IMR-90 (cell line): ENCODE data around the gene KDM2A. TPM values are rescaled to one million over a fixed set of nuclear protein-coding genes. Genes with fewer than 3 reads are reported as not detected.

Experiments
- ATAC-seq: fragments of 200-7000 bp; cut with Tn5 transposase; 2 replicates; pipeline ENCODE4 v1.9.1; 2020; ENCODE audit warnings: low read depth, mild to moderate bottlenecking, moderate library complexity
- BruUV-seq: library from RNA; stranded (reverse); fragments of 400-500 nt; replicated peaks from 2 replicates; lab custom pipeline; 2021; lab: Mats Ljungman, UMichigan
- CTCF ChIA-PET: fragments of 300-600 bp; formaldehyde crosslinking; extraction: SDS; loops from one replicate; lab custom pipeline; 2021; ENCODE audit warnings: antibody characterized with exemption; lab: Yijun Ruan, JAX
- POLR2A ChIA-PET: fragments of 300-600 bp; sonication (Branson Sonifier 250); formaldehyde crosslinking; loops from one replicate; lab custom pipeline; 2022; ENCODE audit warnings: antibody characterized with exemption; ENCODE audit not compliant: unreplicated experiment; lab: Charles Lee
- DNase-seq: peaks from one replicate; pipeline ENCODE4 v3.0.0; 2013
- H2AFZ ChIP-seq: replicated peaks from 2 replicates; pipeline ENCODE3; 2013; ENCODE audit warnings: low read length, mild to moderate bottlenecking; ENCODE audit not compliant: poor library complexity
- H2AK5ac ChIP-seq: 2 replicates; pipeline ENCODE4 v1.6.1; 2013; ENCODE audit warnings: low read depth, low read length, inconsistent platforms
- H2AK9ac ChIP-seq: replicated peaks from 2 replicates; pipeline ENCODE3; 2013; ENCODE audit warnings: mild to moderate bottlenecking, low read depth, low read length, moderate library complexity; ENCODE audit not compliant: poor library complexity
- H2BK120ac ChIP-seq: 2 replicates; pipeline ENCODE4 v1.6.1; 2013; ENCODE audit warnings: low read depth, low read length, inconsistent platforms
- H2BK15ac ChIP-seq: 3 replicates; pipeline ENCODE4 v1.6.1; 2013; ENCODE audit warnings: low read depth, low read length, inconsistent platforms
- H2BK20ac ChIP-seq: 2 replicates; pipeline ENCODE4 v1.6.1; 2013; ENCODE audit warnings: low read depth, mild to moderate bottlenecking, inconsistent platforms, low read length, moderate library complexity
- H2BK5ac ChIP-seq: 2 replicates; pipeline ENCODE4 v1.6.1; 2013; ENCODE audit warnings: mild to moderate bottlenecking, low read depth, low read length, inconsistent platforms; ENCODE audit not compliant: poor library complexity, severe bottlenecking
- H3K14ac ChIP-seq: replicated peaks from 2 replicates; pipeline ENCODE4 v1.6.1; 2013; ENCODE audit warnings: low read depth, low read length, inconsistent platforms
- H3K18ac ChIP-seq: 2 replicates; pipeline ENCODE4 v1.6.1; 2013; ENCODE audit warnings: low read depth, low read length, control low read depth
- H3K23ac ChIP-seq: 2 replicates; pipeline ENCODE4 v1.6.1; 2013; ENCODE audit warnings: low read depth, low read length, inconsistent platforms
- H3K27ac ChIP-seq: 2 replicates; pipeline ENCODE4 v1.5.1; 2013; ENCODE audit warnings: mild to moderate bottlenecking, control low read depth, low read length; ENCODE audit not compliant: insufficient read depth
- H3K27me3 ChIP-seq: 2 replicates; pipeline ENCODE4 v1.6.1; 2013; ENCODE audit warnings: low read length; ENCODE audit not compliant: control insufficient read depth, insufficient read depth
- H3K36me3 ChIP-seq: 2 replicates; pipeline ENCODE4 v1.6.1; 2013; ENCODE audit warnings: low read length, mixed read lengths; ENCODE audit not compliant: control insufficient read depth, insufficient read depth
- H3K4ac ChIP-seq: 2 replicates; pipeline ENCODE4 v1.6.1; 2013; ENCODE audit warnings: low read depth, low read length, inconsistent platforms
- H3K4me1 ChIP-seq: 2 replicates; pipeline ENCODE4 v1.6.1; 2013; ENCODE audit warnings: low read length, mixed read lengths; ENCODE audit not compliant: control insufficient read depth, insufficient read depth
- H3K4me2 ChIP-seq: 2 replicates; pipeline ENCODE4 v1.6.1; 2013; ENCODE audit warnings: low read depth, mild to moderate bottlenecking, control low read depth, low read length, moderate library complexity
- H3K4me3 ChIP-seq: 2 replicates; pipeline ENCODE4 v1.5.1; 2013; ENCODE audit warnings: low read depth, mild to moderate bottlenecking, control low read depth, low read length, moderate library complexity; ENCODE audit not compliant: insufficient read depth
- H3K56ac ChIP-seq: 2 replicates; pipeline ENCODE4 v1.6.1; 2013; ENCODE audit warnings: low read length, inconsistent platforms; ENCODE audit not compliant: insufficient read depth; ENCODE audit errors: extremely low read depth
- H3K79me1 ChIP-seq, 2 experiments: 2 replicates each; pipeline ENCODE4 v1.6.1; 2013; ENCODE audit warnings: low read length in 2 of 2, inconsistent platforms in 1 of 2, low read depth in 1 of 2
- H3K9ac ChIP-seq: 2 replicates; pipeline ENCODE4 v1.6.1; 2013; ENCODE audit warnings: low read depth, low read length, control low read depth
- H3K9me1 ChIP-seq: 2 replicates; pipeline ENCODE4 v1.6.1; 2013; ENCODE audit warnings: low read length, inconsistent platforms; ENCODE audit not compliant: insufficient read depth
- H3K9me3 ChIP-seq: 2 replicates; pipeline ENCODE4 v1.6.1; 2013; ENCODE audit warnings: low read length; ENCODE audit not compliant: control insufficient read depth, insufficient read depth
- H4K20me1 ChIP-seq: 2 replicates; pipeline ENCODE4 v1.6.1; 2013; ENCODE audit warnings: low read length, inconsistent platforms; ENCODE audit not compliant: insufficient read depth
- H4K5ac ChIP-seq: 2 replicates; pipeline ENCODE4 v1.6.1; 2013; ENCODE audit warnings: mild to moderate bottlenecking, low read depth, low read length, control low read depth
- H4K8ac ChIP-seq, 2 experiments: 2 replicates each; pipeline ENCODE4 v1.6.1; 2013; ENCODE audit warnings: low read depth in 2 of 2, low read length in 2 of 2, control low read depth in 1 of 2, inconsistent platforms in 1 of 2
- H4K91ac ChIP-seq: 2 replicates; pipeline ENCODE4 v1.6.1; 2013; ENCODE audit warnings: low read depth, low read length, inconsistent platforms; ENCODE audit not compliant: insufficient read depth
- SMC3 ChIP-seq: fragments of 150-350 bp; IDR thresholded peaks from 2 replicates; pipeline ENCODE4 v1.6.1; 2016; ENCODE audit warnings: low read depth, mild to moderate bottlenecking, antibody characterized with exemption, low read length, moderate library complexity
- WGBS, 2 experiments: methylation state at CpG; one replicate each; pipeline versions ENCODE4 v1.1.5 to v1.1.7; 2013; ENCODE audit warnings: missing lambda C conversion rate in 2 of 2; ENCODE audit not compliant: insufficient read length in 1 of 2; ENCODE audit errors: extremely low coverage in 2 of 2; 5-methylcytosine and 5-hydroxymethylcytosine counted together
- dilution Hi-C: fragments of 300-500 bp; cut with HindIII; formaldehyde crosslinking; loops from one replicate; pipeline ENCODE4 v1.14.3; 2018; ENCODE audit warnings: low sequenced_read_pairs; ENCODE audit not compliant: unreplicated experiment
- in situ Hi-C: fragments of 300-500 bp; cut with MboI; formaldehyde crosslinking; loops from 3 replicates; pipeline ENCODE4 v1.14.3; 2019; ENCODE audit warnings: low sequenced_read_pairs, inconsistent platforms, mixed read lengths
- intact Hi-C: fragments of 100-400 bp; cut with micrococcal nuclease; formaldehyde crosslinking; loops from 2 replicates; pipeline ENCODE4 v1.10.0; 2022
- polyA plus RNA-seq, 3 experiments: library from polyadenylated mRNA; depleted of rRNA; stranded (reverse); fragments of >200 nt; gene quantifications; 2 replicates each; pipeline ENCODE4 v1.2.3, GENCODE V29; 2012; ENCODE audit warnings: low replicate concordance in 1 of 3
- total RNA-seq: library from RNA; depleted of rRNA; stranded (reverse); fragments of >200 nt; gene quantifications from 2 replicates; pipeline ENCODE4 v1.2.3, GENCODE V29; 2012

The KDM2A gene
- total and polyA plus RNA-seq, 2 of the 4 experiments (the other 2 are of a cell fraction): 26.7 to 42.6 TPM

DNA sequence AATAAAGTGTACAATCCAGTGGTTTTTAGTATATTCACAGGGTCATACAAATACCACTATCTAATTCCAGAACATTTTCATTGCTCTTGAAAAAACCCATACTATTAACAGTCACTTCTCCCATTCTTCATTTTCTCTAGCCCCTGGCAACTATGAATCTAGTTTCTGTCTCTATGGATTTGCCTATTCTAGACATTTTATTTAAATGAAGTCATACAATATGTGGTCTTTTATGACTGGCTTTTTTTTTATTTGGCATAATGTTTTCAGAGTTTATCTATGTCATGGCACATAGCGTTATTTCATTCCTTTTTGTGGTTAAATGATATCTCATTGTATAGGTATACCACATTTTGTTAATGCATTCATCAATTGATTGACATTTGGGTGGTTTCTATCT is 59.4 kb downstream of the KDM2A start:
- ATAC-seq (peak; percentile 42), DNase-seq (peak; percentile 31)
- dilution Hi-C loops: no loop called here
- WGBS, 2 experiments: no CpG with 5 or more reads among the region's 1 CpG
- Histone ChIP-seq H3K9me3 (no peaks in the 10 kb centered on the region), H3K36me3 (peaks cover 10% of the 10 kb centered on the region), H3K18ac (no peak overlapping the region), H3K23ac (no peak overlapping the region), H3K9ac (no peak overlapping the region), H3K14ac (no peak overlapping the region), H3K4me1 (peaks cover 9% of the 10 kb centered on the region), H2AFZ (no peak overlapping the region), H4K20me1 (peaks cover 53% of the 10 kb centered on the region), H3K79me1 (peaks cover 25 to 72% of the 10 kb centered on the region in 2 experiments), H3K4ac (no peak overlapping the region), H3K27ac (peak overlapping the region; percentile 7; the same call in 1 of the 2 replicates), H4K5ac (no peak overlapping the region), H4K8ac (peak overlapping the region in 1 of 2 experiments; percentile 57; a peak in 2 of 4 replicates), H2BK5ac (peak overlapping the region; percentile 37), H2BK120ac (no peak overlapping the region), H2BK20ac (no peak overlapping the region), H3K4me2 (peak overlapping the region; percentile 37; the same call in 1 of the 2 replicates), H2BK15ac (no peak overlapping the region), H2AK9ac (no peak overlapping the region), H4K91ac (no peak overlapping the region), H3K9me1 (peaks cover 18% of the 10 kb centered on the region), H2AK5ac (no peak overlapping the region), H3K27me3 (no peaks in the 10 kb centered on the region), H3K56ac (no peak overlapping the region), H3K4me3 (no peak overlapping the region)
- intact Hi-C loops: loop anchor here (2.0 kb wide), 1 partner anchor 58 kb away; no protein-coding TSS in a partner anchor
- POLR2A ChIA-PET: no interaction called here
- CTCF ChIA-PET: no interaction called here
- TF ChIP-seq SMC3: no peak
- no TSS peak for BruUV-seq
- in situ Hi-C loops: no loop called here
